ENCODE results near the gene GASK1B.

GRCh38 chr4:158179465-158179864 is 6.6 kb upstream of the GASK1B start:
- TF ChIP-seq MXD1 (CRISPR knock-in tag; IDR thresholded peaks at IDR 0.05) = no peak
- TF ChIP-seq CTCF (CRISPR knock-in tag; IDR thresholded peaks at IDR 0.05) = no peak
- TF ChIP-seq POLR2AphosphoS5 (IDR thresholded peaks at IDR 0.05; ENCODE audit: low read depth, low read length) = no peak
- TF ChIP-seq E2F1 (CRISPR knock-in tag; IDR thresholded peaks at IDR 0.05) = no peak
